Vagina (tissue), 2 donors: ENCODE measurements around the gene ZMYND12.

Experiments used
- CTCF ChIP-seq, 3 experiments: fragments of 450-650 bp in 2 of 3; fragments of 200-600 bp in 1 of 3; sonication (generic) in 1 of 3; IDR thresholded peaks; one replicate each; pipeline ENCODE4 v1.5.1; 2017 to 2019; ENCODE audit warnings: antibody characterized with exemption in 3 of 3, mild to moderate bottlenecking in 2 of 3, moderate library complexity in 2 of 3
- POLR2AphosphoS5 ChIP-seq, 2 donors: sonication (generic); formaldehyde crosslinking; IDR thresholded peaks; one replicate each; pipeline ENCODE4 v1.9.0; 2017; ENCODE audit warnings: antibody characterized with exemption in 2 of 2, mild to moderate bottlenecking in 2 of 2, low read depth in 1 of 2; ENCODE audit not compliant: insufficient read depth in 1 of 2

- TF ChIP-seq CTCF (IDR thresholded peaks at IDR 0.05), result no peak
- no peak for TF ChIP-seq POLR2AphosphoS5 (IDR thresholded peaks at IDR 0.05; ENCODE audit: insufficient read depth in 1 of 2, low read depth in 1 of 2)
Observed at GRCh38 chr1:42476605-42477004, 20.8 kb upstream of the ZMYND12 start.
